HG03432 (cell line): ENCODE measurements around the gene RET.
A peak's percentile ranks its signal among the peaks of the same experiment; 100 is the strongest.

ENCODE experiments used
- ATAC-seq: cut with Tn5 transposase; IDR thresholded peaks from one replicate; pipeline ENCODE4 v1.9.1; 2021; ENCODE audit warnings: mild to moderate bottlenecking, moderate library complexity; ENCODE audit not compliant: unreplicated experiment

RET gene

DNA sequence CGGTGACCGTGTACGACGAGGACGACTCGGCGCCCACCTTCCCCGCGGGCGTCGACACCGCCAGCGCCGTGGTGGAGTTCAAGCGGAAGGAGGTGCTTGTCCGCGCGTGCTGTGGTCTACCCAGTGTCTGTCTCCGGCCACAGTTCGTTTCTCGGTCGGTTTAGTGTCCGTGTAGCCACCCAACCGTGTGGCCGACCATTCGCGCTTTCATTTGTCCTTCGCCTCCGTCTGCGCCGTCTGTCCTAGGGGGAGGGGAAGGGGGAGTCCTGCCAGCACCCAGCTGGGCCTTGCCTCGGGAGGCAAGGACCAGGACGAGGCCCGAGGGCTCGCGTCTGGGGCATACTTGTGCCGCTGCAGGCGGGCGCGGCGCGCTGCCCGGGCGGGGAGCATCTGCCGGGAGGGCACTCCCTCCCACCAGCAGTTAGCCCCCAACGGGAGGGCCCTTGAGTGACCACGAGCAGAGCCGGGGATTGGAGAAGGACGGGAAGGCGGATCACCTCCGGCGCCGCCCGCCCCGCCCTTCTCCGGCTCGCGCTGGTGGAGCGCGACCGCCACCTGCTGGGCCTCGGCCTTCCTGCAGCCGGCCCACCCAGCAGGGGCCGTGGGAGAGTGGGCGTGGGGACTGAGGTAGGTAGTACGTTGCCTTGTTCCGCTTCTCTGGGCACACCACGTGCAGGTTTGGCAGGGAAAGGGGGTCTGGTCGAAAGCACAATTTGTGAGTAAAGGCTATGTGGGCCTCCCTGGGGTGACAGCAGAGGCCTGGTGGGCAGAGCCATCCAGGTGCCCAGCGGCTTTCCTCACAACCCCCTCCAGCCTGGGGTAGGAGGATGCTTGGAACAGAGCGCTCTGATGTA is 28.5 kb downstream of the RET start:
- ATAC-seq, result peak; percentile 87

DNA sequence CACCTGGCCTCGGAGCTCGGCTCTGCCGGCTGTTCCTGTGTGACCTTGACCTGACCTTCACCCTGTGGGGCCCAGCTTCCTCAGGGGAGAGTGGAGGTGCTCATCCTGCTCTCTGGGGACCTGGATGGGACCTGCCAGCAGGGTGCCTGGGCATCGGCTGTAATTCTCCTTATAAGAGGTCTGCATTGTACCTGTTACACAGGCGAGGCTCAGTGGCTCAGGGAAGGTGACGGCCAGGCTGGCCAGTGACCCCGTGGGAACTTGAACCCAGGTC is 29.0 kb downstream of the RET start:
- no peak for ATAC-seq

DNA sequence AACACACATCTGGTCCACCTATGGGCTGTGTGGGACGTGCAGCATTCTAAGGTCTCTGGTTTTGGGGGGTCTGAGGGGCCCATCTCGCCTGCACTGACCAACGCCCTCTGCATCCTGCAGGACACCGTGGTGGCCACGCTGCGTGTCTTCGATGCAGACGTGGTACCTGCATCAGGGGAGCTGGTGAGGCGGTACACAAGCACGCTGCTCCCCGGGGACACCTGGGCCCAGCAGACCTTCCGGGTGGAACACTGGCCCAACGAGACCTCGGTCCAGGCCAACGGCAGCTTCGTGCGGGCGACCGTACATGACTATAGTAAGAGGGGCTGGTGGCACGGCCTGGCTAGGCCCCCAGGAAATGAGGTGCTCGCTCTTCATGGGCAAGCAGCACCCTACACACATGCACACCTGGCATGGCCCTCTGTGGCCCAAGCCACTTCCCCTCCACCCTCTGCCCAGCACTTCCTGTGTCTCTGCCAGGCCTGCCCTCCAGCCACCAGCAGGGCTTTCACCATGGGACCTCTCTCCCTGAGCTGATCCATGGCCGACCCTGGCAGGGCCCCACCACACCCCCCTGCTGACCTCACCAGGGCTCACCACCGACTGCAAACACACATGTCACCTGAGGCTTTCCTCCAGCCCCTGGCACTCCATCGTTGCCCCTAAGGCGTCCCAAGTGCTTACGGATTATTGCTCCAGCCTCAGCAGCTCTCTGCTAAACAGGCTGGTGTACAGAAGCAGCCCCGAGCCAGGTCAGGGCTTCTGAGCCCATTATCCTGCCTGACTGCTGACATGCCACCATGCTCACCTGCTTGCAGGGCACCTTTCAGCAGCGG is 29.6 kb downstream of the RET start:
- ATAC-seq, result no peak

DNA sequence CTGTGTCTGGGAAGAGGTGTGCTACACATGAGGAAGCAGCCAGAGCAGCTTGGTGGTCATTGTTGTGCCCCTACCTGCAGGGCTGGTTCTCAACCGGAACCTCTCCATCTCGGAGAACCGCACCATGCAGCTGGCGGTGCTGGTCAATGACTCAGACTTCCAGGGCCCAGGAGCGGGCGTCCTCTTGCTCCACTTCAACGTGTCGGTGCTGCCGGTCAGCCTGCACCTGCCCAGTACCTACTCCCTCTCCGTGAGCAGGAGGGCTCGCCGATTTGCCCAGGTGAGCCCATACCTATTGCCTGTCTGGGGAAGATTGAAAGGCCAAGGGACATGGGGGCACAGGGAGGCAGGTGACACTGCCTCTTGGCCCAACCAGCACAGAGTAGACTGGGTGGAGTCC is 32.1 kb downstream of the RET start:
- ATAC-seq, result no peak

DNA sequence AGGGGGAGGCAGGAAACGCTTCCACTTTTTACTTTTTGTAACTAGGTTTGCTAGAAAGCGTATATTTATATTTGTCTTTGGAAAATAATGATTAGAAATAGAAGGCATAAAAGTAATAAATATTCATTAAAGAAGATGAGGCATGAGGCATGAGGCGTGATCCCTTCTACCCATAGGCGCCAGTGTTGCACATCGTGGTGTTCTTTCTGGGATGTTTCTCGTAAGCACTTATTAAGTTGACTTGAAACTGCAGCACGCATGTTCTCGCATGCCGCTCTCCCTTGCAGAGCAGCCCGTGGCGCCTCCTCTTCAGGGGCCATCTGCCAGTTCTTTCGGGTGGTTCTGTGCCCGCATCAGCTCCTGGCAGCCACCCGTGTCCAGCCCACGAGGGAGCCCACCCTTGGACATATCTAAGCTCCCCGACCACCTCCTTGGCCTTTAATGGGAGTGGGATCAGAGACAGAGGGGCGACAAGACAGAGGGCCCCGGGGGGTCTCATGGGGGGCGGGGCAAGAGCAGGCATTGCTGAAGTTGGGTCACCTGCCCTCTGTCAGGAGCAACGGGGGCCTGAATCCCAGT is 32.9 kb downstream of the RET start:
- ATAC-seq, result no peak

DNA sequence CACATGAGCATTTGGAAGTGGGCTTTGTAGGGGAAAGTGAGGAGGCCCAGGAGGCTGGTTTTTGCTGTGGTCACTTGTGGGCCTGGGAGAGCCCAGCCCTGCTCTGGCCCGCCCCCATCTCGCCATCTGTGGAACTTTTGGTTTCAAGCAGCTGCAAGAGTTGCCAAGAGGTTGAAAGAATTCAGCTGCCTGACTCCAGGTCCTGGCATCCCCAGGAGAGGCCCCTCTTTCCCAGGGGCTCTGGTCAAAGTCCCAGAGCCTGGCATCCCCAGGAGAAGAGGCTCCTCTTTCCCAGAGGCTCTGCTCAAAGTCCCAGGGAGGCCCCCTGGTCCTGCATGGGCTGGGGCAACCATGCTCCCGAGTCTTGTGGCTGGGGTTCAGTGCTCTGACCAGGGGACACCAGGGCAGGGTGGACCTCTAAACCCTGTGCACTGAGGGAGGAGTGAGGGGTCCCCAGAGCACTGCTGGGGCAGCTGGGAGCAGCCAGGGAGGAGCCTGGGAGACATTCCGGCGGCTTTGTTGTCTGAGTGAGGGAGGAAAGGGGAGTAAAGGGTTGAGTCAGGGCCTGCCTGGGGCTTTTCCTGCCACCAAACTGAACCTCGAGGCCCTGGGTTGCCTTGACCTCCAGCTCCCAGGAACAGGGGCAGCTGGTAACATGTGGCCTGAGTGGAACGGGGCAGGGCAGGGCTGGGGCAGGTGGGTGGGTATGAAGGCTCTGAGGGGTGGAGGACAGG is 33.6 kb downstream of the RET start:
- ATAC-seq, result peak; percentile 72

DNA sequence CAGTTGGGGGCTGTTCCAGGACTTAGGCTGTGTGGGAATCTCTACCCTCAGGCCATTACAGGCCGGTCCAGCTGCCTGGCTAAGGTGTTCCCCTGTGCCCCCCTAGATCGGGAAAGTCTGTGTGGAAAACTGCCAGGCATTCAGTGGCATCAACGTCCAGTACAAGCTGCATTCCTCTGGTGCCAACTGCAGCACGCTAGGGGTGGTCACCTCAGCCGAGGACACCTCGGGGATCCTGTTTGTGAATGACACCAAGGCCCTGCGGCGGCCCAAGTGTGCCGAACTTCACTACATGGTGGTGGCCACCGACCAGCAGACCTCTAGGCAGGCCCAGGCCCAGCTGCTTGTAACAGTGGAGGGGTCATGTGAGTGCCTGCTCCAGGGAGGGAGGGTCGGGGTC is 34.2 kb downstream of the RET start:
- ATAC-seq, result no peak

DNA sequence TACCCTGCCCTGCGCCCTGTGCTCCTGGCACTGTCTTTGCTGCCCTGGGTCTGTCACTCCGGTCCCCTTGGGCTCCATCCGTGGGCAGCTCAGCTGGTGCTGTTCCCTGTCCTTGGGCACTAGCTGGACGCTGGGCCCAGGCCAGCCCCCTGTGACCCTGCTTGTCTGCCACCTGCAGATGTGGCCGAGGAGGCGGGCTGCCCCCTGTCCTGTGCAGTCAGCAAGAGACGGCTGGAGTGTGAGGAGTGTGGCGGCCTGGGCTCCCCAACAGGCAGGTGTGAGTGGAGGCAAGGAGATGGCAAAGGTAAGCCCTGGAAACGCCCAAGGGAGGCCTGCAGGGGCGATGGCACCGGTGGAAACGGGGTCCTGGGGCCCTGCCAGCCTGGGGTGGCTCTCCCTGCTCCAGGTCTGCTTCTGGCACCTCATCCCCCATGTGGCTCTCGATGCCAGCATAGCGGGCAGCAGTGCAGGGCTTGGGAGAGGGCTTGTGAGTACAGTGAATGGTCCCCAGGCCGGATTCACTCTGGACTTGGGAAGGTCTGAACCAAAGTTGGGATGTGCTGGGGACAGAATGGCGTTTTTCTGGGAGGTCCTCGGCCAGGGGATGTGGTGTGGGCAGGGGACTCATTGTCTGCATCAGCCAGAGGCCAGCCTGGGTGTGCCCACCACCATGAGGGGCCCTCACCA is 35.2 kb downstream of the RET start:
- ATAC-seq, result no peak

DNA sequence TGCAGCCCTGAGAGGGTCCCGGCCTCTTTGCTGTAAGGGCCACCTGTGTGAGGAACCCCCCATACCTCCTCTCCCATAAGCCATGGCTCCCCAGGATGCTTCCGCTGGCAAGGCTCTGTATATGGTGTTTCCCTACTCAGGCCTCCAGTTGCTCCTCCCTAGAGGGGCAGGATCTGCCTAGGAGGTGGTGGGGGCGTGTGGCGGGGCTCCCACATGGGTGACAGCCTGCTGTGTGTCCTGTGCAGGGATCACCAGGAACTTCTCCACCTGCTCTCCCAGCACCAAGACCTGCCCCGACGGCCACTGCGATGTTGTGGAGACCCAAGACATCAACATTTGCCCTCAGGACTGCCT is 35.7 kb downstream of the RET start:
- no peak for ATAC-seq

DNA sequence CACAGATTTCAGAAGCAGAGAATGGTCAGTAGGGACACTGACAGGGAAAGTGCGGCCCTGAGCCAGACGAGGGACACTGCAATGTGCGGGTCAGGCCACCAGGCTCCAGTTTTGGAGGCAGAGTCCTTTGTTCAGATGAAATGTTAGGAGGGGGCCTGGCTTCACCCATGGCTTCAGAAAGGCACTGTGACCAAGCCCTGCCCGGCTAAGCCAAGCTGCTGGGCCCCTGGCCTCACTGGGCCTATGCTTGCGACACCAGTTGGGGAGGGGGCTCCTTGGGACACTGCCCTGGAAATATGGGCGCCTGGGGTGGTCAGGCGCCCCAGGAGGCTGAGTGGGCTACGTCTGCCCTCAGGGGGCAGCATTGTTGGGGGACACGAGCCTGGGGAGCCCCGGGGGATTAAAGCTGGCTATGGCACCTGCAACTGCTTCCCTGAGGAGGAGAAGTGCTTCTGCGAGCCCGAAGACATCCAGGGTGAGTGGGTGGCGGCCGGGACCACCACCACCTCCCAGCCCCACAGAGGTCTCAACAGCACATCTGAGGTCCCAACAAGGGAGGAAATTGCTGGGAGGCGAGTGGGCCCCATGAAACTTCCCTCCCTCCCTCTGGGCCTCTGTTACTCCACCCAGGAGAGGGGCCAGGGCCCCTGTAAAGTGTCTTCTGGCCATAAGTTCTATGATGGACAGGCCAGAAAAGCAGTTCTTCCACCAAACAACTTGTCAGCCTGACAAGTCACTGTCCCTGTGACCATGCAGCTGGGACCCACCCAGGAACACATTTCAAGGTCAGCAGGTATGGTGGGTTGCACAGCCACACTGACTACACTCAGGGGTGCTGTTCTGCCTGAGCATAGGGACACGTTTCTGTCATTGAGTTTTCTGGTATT is 36.6 kb downstream of the RET start:
- ATAC-seq, result no peak

DNA sequence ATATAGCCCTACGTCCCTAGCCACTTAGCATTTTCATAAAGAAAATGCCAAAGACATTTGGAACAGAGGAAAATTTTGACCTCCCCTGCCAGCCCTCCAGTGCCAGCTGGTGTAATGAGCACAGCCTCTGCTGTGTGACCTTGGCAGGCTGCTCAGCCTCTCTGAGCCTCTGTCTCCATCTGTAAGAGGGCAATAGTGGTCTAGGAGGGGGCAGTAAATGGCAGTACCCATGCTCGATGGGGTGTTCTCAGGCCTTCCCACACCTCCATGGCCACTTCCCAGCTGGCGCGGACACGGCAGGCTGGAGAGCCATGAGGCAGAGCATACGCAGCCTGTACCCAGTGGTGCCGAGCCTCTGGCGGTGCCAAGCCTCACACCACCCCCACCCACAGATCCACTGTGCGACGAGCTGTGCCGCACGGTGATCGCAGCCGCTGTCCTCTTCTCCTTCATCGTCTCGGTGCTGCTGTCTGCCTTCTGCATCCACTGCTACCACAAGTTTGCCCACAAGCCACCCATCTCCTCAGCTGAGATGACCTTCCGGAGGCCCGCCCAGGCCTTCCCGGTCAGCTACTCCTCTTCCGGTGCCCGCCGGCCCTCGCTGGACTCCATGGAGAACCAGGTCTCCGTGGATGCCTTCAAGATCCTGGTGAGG is 37.3 kb downstream of the RET start:
- ATAC-seq, result no peak

DNA sequence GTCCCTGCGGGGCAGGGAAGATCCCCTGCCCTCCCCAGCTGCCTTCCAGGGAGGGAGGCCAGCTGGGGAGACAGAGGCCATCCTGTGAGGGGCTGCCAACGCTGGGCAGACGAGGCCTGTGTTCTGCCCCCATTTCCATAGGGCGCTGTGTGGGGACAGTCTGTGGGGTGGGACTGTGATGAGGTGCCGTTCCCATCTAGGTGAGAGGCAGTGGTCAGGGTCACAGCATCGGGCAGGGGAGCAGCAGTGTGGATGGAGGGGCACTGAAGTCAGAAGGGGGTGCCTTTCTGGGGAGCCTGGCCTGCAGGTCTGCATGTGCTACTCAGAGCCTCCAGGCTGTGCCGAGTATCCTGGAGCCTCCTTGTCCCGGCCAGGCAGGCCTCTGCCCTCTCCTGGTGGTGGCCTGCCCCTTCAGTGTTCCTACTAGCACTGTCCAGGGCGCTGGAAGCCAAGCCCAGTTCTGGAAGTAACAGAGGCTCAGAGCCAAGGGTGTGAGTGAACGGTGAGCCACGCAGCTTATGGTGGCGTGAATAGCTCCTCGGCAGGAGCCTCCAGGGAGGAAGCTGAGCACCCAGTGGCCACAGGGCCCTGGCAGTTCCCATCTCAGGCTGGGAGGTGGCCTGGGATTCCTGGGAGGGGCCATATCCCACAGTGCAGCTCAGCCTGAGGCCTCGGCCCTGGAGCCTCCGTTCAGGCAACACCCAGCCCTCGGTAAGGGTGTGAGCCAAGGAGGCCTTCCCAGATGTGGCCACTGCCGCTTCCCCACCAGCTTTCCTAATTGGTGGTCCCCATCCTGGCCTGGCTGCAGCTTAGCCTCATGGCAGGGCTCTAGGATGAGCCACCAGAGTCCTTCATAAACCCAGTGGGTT is 38.1 kb downstream of the RET start:
- ATAC-seq, result no peak

DNA sequence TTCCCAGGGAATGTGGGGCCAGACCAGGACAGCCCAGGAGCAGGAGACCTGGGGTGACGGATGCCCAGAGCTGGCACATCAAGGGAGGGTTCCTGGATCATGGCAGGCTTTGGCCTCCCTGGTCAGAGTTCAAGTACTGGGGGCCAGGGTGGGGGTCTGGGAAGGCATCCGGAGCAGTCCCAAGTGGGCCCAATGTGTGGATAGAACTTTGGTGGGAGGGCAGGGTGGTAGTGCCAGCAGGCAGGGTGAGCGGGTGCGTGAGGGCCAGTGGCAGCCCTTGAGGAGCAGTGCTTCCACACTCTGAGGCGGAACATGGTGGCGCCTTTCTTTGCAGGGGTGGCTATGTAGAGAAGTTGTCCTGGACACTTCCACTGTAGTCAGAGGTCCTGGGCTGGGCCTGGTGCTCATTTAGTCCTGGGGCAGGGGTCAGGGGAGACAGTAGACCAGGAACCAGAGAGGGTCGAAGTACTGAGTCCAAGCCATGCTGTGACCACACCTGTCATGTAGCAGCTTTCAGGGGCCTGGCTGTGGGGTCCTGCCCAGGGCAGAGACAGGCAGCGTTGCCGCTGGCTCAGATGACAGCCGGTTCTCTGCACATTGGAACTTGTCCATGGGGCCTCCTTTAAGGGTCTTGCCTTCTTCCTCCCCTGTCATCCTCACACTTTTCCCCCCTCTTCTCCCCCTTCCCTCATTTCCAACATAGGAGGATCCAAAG is 39.2 kb downstream of the RET start:
- no peak for ATAC-seq

DNA sequence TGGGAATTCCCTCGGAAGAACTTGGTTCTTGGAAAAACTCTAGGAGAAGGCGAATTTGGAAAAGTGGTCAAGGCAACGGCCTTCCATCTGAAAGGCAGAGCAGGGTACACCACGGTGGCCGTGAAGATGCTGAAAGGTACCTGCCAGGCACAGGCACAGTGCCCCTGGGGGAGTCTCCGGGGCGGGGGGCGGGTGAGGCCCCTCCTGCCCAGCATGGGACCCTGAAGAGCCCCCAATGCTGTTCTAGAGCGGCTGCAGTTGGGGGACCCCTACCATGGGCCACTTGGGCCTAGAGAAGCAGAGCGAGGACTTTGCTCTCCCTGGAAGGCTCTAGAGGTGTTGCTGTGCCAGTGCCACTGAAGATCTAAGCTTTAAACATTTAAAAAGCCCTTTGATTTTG is 39.7 kb downstream of the RET start:
- no peak for ATAC-seq

DNA sequence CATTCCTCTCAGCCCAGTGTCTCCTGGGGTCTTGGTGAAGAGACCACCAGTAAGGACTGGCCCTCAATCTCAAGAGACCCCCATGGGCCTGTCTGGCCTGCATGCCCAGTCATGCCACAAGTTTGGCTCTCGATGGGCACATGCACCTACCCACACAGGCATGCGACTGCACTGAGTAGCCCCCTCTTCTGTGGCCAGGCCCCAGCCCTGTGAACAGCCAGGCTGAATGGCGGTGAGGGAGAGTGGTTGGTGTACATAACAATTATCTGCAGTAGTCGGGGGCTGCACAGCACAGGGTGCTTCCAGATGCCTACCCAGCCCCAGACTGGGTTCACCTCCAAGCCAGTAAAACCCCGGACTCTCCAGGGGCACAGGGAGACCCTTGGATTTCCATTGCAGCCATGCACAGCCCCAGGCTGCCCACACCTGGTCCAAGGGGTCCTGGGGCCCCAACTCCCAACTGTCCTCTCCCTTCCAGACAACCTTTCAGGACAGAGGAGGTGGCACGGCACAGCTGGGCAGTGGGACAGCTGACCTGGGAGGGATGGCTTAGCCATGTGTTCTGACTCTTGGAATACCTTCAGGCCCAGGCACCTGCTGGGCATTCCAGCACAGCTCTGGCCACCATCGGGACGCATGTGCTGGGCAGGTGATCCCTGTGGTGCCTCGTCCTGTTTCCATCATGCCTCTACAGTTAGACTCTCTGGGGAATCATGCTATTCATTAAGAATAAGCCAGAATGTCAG is 40.3 kb downstream of the RET start:
- no peak for ATAC-seq

DNA sequence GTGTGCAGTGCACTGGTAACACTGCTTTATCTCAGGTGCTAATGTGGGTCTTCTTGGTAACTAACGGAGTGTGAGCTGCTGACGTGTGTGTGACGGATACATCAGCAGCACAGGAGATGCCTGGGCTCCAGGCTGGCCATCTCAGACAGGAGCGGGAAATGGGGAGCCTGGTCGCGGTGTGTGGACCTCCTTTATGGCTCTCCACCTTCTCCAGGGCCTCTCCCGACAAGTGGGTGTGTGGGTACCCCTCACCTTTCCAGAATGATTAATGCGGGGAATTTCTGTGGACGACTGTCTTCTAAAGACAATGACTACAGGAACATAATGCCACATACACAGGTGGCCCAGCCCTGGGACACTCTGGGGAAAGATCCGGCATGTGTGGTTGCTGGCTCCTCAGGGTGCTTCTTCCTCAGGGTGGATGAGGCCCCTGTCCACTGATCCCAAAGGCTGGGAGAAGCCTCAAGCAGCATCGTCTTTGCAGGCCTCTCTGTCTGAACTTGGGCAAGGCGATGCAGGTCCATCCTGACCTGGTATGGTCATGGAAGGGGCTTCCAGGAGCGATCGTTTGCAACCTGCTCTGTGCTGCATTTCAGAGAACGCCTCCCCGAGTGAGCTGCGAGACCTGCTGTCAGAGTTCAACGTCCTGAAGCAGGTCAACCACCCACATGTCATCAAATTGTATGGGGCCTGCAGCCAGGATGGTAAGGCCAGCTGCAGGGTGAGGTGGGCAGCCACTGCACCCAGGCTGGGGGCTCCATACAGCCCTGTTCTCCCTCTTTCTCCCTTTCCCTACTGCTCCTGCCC is 41.1 kb downstream of the RET start:
- no peak for ATAC-seq
